Measurements from ENCODE around the gene EHD4. TPM values are rescaled to one million over a fixed set of nuclear protein-coding genes. Genes with fewer than 3 reads are reported as not detected.
A peak's percentile ranks its signal among the peaks of the same experiment; 100 is the strongest.

EHD4 gene
- total RNA-seq, 1 donor from 2014 or later, result 64.9 TPM

DNA sequence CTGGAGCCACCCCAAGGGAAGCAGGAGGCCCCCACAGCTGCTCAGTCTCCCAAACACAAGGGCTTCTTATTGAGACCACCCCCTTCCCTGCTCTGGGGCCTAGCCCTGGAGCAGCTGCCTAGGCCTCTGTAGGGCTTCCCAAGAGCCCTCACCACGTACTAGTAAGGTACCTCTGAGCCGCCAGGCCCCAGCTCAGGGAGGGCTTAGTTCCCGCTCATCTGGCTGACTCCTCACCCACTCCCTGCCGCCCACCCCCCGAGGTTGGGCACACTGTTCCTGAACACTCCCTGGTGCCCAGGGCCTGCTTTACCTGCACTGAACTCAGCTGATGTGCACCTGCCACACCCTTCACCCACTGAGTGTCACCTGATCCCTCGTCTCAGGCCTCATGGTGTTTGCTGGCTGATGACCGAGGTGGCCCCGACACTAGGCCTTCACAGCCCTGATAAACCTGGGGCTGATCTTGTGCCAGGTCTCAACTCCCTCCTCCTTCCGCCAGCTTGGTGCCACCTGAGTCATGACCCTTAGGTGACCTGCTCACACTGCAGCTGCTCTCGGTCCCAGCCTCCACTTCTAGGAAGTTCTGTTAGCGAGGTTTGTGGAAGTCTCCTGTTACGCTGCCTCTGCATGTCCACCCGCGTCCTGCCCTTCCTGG is 60.5 kb downstream of the EHD4 start:
- H3K27me3 Mint-ChIP-seq (ENCODE audit: unreplicated experiment), result peaks cover 7% of the 10 kb centered on the region
- H3K4me1 Mint-ChIP-seq (ENCODE audit: unreplicated experiment), result peaks cover 5% of the 10 kb centered on the region
- no peak for DNase-seq (ENCODE audit: low spot score)
- peaks cover 53% of the 10 kb centered on the region for H3K36me3 Mint-ChIP-seq (ENCODE audit: low read depth, unreplicated experiment)
- no peak overlapping the region for H3K27ac Mint-ChIP-seq (ENCODE audit: unreplicated experiment)
- TF ChIP-seq, protein P1, sequence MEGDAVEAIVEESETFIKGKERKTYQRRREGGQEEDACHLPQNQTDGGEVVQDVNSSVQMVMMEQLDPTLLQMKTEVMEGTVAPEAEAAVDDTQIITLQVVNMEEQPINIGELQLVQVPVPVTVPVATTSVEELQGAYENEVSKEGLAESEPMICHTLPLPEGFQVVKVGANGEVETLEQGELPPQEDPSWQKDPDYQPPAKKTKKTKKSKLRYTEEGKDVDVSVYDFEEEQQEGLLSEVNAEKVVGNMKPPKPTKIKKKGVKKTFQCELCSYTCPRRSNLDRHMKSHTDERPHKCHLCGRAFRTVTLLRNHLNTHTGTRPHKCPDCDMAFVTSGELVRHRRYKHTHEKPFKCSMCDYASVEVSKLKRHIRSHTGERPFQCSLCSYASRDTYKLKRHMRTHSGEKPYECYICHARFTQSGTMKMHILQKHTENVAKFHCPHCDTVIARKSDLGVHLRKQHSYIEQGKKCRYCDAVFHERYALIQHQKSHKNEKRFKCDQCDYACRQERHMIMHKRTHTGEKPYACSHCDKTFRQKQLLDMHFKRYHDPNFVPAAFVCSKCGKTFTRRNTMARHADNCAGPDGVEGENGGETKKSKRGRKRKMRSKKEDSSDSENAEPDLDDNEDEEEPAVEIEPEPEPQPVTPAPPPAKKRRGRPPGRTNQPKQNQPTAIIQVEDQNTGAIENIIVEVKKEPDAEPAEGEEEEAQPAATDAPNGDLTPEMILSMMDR (IDR thresholded peaks at IDR 0.05; ENCODE audit: unreplicated experiment), result no peak
- H3K4me3 Mint-ChIP-seq (ENCODE audit: unreplicated experiment), result no peak overlapping the region
- no peaks in the 10 kb centered on the region for H3K9me3 Mint-ChIP-seq (ENCODE audit: unreplicated experiment)

DNA sequence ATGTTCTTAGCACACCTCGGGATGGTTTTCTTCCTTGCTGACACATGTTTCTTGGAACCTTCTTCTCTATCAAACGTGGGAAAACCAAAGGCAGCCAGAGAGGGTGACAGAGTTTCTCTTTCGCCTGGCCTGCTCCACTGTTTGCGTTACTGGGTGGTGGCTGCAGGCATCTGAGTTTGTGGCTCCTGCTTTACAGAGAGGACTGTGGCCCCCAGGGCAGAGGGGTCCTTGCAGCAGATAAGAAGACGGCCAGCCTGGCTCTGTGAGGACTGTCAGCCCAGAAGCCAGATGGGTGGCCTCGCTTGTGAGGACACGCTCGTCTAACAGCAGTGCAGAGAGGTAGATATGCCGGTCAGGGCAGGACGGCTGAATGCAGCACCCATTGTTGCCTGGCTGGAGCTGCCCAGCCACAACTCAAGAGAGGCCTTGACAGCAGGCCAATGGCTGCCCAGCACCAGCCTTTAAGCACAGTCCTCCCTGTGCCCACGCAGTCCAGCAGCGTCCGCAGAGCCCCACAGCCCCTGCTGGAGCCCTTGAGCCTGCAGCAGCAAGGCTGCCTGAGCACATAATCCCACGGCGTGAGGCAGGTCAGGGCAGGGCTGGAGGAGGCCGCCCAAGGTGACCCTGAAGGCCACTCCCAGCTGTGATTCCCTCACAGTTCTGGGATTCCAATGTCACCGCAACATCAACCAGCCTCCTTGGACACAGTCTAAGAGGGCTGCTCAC is 63.5 kb downstream of the EHD4 start:
- Mint-ChIP-seq H3K9me3 (ENCODE audit: unreplicated experiment) (no peaks in the 10 kb centered on the region), H3K27ac (ENCODE audit: unreplicated experiment) (no peak overlapping the region)

DNA sequence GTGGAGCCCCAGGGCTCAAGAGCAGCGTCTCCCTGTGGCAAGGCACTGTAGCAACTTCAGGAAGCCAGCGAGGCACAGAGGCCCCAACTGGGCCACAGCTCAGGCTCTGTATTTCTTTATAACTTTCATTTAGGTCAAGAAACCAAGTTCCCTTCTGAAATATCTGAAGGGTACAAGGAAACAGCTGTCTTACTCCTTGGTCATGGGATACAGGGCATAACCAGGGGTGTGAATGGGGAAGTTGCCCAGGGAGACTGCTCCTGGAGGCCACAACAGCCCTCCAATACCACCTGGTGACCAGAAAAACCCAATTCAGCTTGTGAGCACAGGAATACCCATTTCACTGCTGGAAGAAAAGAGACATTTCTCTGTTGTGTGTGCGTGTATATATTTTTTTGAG is 65.2 kb downstream of the EHD4 start:
- H3K4me1 Mint-ChIP-seq (ENCODE audit: unreplicated experiment), result peaks cover 11% of the 10 kb centered on the region

More for the DNA sequence above, 63.5 kb downstream of the EHD4 start:
- peaks cover 11% of the 10 kb centered on the region for H3K4me1 Mint-ChIP-seq (ENCODE audit: unreplicated experiment)
- peaks cover 54% of the 10 kb centered on the region for H3K36me3 Mint-ChIP-seq (ENCODE audit: low read depth, unreplicated experiment)
- peaks cover 1% of the 10 kb centered on the region for H3K27me3 Mint-ChIP-seq (ENCODE audit: unreplicated experiment)
- DNase-seq (ENCODE audit: low spot score), result no peak
- H3K4me3 Mint-ChIP-seq (ENCODE audit: unreplicated experiment), result peak overlapping the region; percentile 71
- TF ChIP-seq, protein P1 (IDR thresholded peaks at IDR 0.05; ENCODE audit: unreplicated experiment), result no peak

DNA sequence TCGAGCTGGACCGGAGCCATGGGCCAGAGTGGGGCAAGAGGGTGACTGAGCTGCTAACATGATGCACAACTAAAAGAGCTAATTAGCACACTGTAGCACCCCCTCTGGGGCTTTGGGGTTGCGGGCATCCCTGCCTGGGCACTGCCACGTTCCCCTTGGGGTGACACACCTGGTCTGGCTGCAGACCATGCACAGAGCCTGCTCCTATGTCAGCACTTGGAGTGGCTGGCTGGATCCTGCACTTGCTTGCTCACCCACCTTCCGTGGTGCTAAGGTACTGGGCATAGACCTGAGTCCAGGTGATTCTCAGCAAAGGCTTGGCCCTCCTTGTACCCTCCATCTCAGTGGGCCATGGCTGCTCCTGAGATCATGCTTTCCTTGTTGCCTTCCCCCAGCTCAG is 65.7 kb downstream of the EHD4 start:
- Mint-ChIP-seq H3K27ac (ENCODE audit: unreplicated experiment) (no peak overlapping the region), H3K4me1 (ENCODE audit: unreplicated experiment) (peaks cover 11% of the 10 kb centered on the region), H3K9me3 (ENCODE audit: unreplicated experiment) (no peaks in the 10 kb centered on the region), H3K4me3 (ENCODE audit: unreplicated experiment) (no peak overlapping the region), H3K27me3 (ENCODE audit: unreplicated experiment) (peaks cover 2% of the 10 kb centered on the region), H3K36me3 (ENCODE audit: low read depth, unreplicated experiment) (peaks cover 50% of the 10 kb centered on the region)
- DNase-seq (ENCODE audit: low spot score), result no peak
- TF ChIP-seq, protein P1 (IDR thresholded peaks at IDR 0.05; ENCODE audit: unreplicated experiment), result no peak

More for the DNA sequence above, 65.2 kb downstream of the EHD4 start:
- Mint-ChIP-seq H3K27ac (ENCODE audit: unreplicated experiment) (no peak overlapping the region), H3K27me3 (ENCODE audit: unreplicated experiment) (peaks cover 2% of the 10 kb centered on the region), H3K9me3 (ENCODE audit: unreplicated experiment) (no peaks in the 10 kb centered on the region), H3K4me3 (ENCODE audit: unreplicated experiment) (peak overlapping the region; percentile 71), H3K36me3 (ENCODE audit: low read depth, unreplicated experiment) (peaks cover 49% of the 10 kb centered on the region)
- no peak for DNase-seq (ENCODE audit: low spot score)
- TF ChIP-seq, protein P1 (IDR thresholded peaks at IDR 0.05; ENCODE audit: unreplicated experiment), result no peak
